Breast epithelium (tissue), 4 donors: ENCODE data around the gene XAGE1B. TPM values are rescaled to one million over a fixed set of nuclear protein-coding genes. Genes with fewer than 3 reads are reported as not detected.
"Not testable (repeated sequence)": the region's sequence is repeated elsewhere in the genome, so short reads cannot be mapped to it uniquely, and the experiment has no call there.

ENCODE experiments used
- DNase-seq, 2 donors: peaks; one replicate each; pipeline ENCODE4 v3.0.0-alpha.2; 2019; ENCODE audit warnings: low spot score in 2 of 2
- H3K27ac ChIP-seq, 2 donors: fragments of 200-600 bp; sonication (generic) in 1 of 2; one replicate each; pipeline ENCODE4 v1.5.1; 2016 to 2019; ENCODE audit warnings: mild to moderate bottlenecking in 1 of 2
- H3K27me3 ChIP-seq, 2 donors: fragments of 200-600 bp; sonication (generic) in 1 of 2; one replicate each; pipeline versions ENCODE4 v1.5.1 to v1.6.0; 2017 to 2019; ENCODE audit warnings: control low read depth in 1 of 2, mild to moderate bottlenecking in 1 of 2
- H3K36me3 ChIP-seq: fragments of 200-600 bp; one replicate; pipeline ENCODE4 v1.5.1; 2019
- H3K4me1 ChIP-seq, 2 donors: fragments of 200-600 bp; sonication (generic); one replicate each; pipeline ENCODE4 v1.5.1; 2016 to 2019; ENCODE audit warnings: control low read depth in 1 of 2
- H3K4me3 ChIP-seq, 3 donors: fragments of 200-600 bp; sonication (generic); 1 replicate in 2 of 3; 2 replicates in 1 of 3; pipeline ENCODE4 v1.5.1; 2016 to 2019; ENCODE audit warnings: mild to moderate bottlenecking in 3 of 3, moderate library complexity in 2 of 3
- H3K9me3 ChIP-seq, 2 donors: fragments of 200-600 bp; sonication (generic) in 1 of 2; one replicate each; pipeline ENCODE4 v1.5.1; 2016 to 2019; ENCODE audit warnings: control low read depth in 1 of 2
- POLR2A ChIP-seq: fragments of 450-650 bp; IDR thresholded peaks from one replicate; pipeline ENCODE4 v1.6.1; 2016; ENCODE audit warnings: antibody characterized with exemption, mild to moderate bottlenecking, moderate library complexity
- POLR2AphosphoS5 ChIP-seq, 3 donors: sonication (generic); formaldehyde crosslinking; IDR thresholded peaks; one replicate each; pipeline ENCODE4 v1.6.1; 2017; ENCODE audit warnings: antibody characterized with exemption in 3 of 3
- intact Hi-C: fragments of 100-400 bp; cut with DNase I; formaldehyde crosslinking; loops from one replicate; pipeline ENCODE4 v1.15.1; 2023; ENCODE audit warnings: low total_unique reads
- total RNA-seq, 3 donors: library from RNA; depleted of rRNA; stranded (reverse); fragments of >200 nt; gene quantifications; one replicate each; pipeline ENCODE4 v1.1.0, GENCODE V29; 2016
- TF ChIP-seq, protein P1 (sequence below), 3 donors: fragments of 450-650 bp; IDR thresholded peaks; one replicate each; pipeline ENCODE4 v1.5.1; 2016 to 2017; ENCODE audit warnings: antibody characterized with exemption in 3 of 3, mild to moderate bottlenecking in 3 of 3, moderate library complexity in 3 of 3

Gene XAGE1B
- total RNA-seq, 3 donors from 2014 or later: not detected

DNA sequence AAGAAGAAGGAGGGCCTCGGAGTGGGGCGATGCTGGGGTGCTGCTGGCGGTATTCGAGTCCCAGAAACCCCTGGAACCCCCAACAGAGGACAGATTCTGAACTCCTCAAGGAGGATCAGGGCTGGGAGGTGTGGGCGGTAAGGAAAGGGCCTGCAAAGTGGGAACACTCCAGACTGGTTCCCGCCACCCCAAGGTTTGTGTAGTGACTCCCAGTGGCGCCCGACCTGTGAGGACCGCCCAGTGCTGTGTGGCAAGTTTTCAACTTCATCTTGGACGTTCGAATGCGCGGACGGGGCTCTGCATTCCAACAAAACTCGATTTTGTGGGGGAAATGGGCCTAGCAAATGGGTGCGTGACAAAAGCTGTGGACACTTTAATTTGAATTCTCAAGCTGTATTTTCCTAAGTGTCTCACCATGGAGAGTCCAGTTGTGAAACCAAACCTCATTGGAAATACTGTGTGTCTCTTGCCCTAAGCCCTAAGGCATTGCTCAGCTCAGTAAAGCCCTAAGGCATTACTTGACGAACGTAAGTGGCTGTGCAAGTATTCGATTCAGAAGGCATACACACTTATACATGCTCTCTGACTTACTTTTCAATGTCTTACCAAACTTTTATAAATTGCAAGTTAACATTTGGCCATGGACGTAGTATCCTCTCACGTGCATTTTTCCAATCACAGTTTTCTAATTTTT, 27.4 kb upstream of the XAGE1B start:
- no peak for DNase-seq
- Histone ChIP-seq H3K27me3 (peaks cover 0 to 29% of the 10 kb centered on the region in 2 donors), H3K4me1 (no peaks in the 10 kb centered on the region), H3K27ac (no peak overlapping the region), H3K36me3 (no peaks in the 10 kb centered on the region), H3K4me3 (no peak overlapping the region), H3K9me3 (no peaks in the 10 kb centered on the region)
- intact Hi-C loops: no loop called here
- TF ChIP-seq POLR2AphosphoS5 (IDR thresholded peaks at IDR 0.05) (no peak), POLR2A (no peak)
- TF ChIP-seq, protein P1, sequence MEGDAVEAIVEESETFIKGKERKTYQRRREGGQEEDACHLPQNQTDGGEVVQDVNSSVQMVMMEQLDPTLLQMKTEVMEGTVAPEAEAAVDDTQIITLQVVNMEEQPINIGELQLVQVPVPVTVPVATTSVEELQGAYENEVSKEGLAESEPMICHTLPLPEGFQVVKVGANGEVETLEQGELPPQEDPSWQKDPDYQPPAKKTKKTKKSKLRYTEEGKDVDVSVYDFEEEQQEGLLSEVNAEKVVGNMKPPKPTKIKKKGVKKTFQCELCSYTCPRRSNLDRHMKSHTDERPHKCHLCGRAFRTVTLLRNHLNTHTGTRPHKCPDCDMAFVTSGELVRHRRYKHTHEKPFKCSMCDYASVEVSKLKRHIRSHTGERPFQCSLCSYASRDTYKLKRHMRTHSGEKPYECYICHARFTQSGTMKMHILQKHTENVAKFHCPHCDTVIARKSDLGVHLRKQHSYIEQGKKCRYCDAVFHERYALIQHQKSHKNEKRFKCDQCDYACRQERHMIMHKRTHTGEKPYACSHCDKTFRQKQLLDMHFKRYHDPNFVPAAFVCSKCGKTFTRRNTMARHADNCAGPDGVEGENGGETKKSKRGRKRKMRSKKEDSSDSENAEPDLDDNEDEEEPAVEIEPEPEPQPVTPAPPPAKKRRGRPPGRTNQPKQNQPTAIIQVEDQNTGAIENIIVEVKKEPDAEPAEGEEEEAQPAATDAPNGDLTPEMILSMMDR (IDR thresholded peaks at IDR 0.05): no peak

DNA sequence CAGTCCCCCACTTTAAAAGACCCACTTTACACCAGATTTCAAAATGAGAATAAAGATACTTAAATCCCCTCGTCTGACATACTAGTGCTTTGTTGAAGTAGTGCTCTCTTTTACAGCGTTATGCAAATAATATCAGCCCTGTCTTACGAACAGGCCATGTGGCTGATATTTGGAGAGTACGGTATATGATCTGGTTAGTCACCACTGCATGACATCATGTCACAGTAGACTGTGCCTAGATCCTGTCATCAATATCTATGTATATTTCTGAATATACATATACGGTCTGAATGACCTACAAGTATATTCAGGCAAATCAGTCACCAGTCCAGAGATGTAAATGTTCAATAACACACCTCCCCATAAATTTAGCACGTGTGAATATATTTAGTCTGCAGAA, 25.4 kb upstream of the XAGE1B start:
- no peaks in the 10 kb centered on the region for H3K9me3 ChIP-seq
- H3K36me3 ChIP-seq: no peaks in the 10 kb centered on the region
- H3K4me3 ChIP-seq: no peak overlapping the region
- no peak overlapping the region for H3K27ac ChIP-seq
- TF ChIP-seq POLR2AphosphoS5 (IDR thresholded peaks at IDR 0.05) (no peak), POLR2A (no peak)
- TF ChIP-seq, protein P1 (IDR thresholded peaks at IDR 0.05): no peak
- H3K4me1 ChIP-seq: no peaks in the 10 kb centered on the region
- H3K27me3 ChIP-seq: peaks cover 0 to 24% of the 10 kb centered on the region in 2 donors
- intact Hi-C loops: no loop called here
- no peak for DNase-seq

DNA sequence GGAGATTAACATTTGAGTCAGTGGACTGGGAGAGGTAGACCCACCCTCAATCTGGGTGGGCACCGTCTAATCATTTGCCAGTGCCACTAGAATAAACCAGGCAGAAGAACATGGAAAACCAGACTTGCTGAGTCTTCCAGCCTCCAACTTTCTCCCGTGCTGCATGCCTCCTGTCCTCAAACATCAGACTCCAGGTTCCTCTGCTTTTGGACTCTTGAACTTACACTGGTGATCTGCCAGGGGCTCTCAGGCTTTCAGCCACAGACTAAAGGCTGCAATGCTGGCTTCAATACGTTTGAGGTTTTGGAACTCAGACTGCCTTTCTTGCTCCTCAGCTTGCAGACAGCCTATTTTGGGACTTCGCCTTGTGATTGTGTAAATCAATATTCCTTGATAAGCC, 24.2 kb upstream of the XAGE1B start:
- peaks cover 0 to 24% of the 10 kb centered on the region in 2 donors for H3K27me3 ChIP-seq
- intact Hi-C loops, H3K4me1 ChIP-seq, DNase-seq, H3K4me3 ChIP-seq, H3K36me3 ChIP-seq, H3K27ac ChIP-seq, H3K9me3 ChIP-seq: not testable (repeated sequence)

DNA sequence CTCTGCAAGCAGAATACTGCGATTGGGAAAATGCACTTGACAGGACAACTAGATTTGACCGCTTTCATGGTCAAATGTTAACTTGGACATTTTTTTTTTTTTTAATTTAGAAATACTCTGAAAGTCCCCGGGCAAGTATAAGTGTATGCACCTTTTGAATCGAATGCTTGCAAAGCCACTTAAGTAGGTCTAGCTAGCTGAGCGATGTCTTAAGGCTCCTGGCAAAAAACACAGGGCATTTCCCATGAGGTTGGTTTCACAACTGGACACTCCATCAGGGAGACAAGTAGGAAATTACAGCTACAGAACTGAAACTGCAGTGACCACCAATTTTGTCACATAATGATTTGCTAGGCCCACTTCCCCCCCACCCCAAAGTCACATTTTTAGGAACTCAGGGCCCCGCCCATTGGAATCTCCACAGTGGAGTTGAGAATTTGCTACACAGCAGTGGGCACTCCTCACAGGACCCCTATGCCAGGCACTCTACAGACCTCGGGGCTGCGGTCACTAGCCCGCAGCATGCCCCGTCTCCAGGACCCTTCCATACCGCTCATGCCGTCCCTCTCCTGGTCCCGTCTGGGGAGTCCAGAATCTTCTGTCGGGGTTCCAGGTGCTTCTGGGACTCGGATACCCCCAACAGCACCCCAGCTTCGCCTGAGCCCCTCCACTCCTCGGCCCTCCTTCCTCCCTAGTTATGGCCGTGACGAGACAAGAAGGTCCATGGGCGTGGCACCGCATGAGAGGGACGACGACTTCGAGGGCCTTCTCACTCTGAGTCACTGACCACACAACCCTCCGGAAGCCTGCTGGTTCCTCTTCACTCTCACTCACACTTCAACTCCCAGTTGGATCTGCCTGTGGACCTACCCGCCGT, 515 bp downstream of the XAGE1B start:
- H3K4me3 ChIP-seq, intact Hi-C loops, H3K27me3 ChIP-seq, DNase-seq, H3K9me3 ChIP-seq, H3K4me1 ChIP-seq, H3K27ac ChIP-seq, H3K36me3 ChIP-seq: not testable (repeated sequence)

DNA sequence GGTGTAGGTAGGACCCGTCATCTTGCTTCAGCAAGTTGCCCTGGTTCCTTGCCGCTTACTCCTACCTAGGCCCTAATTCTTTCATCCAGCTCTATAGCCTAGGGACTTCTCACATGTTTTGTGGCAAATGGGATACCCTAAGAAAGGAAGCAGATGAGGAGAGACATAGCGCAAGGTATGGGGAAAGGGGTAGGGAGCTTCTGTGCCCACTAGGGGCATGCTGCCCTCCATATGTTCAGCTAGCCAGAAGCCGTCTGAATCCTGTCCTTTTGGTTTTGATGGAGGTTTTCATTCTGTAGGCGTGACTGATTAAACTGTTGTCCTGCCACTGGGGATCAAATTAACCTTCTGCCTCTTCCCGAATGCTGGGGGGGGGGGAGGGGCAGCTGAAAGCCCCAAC, 5.7 kb downstream of the XAGE1B start:
- H3K36me3 ChIP-seq, intact Hi-C loops, DNase-seq, H3K4me1 ChIP-seq, H3K9me3 ChIP-seq, H3K4me3 ChIP-seq, H3K27ac ChIP-seq: not testable (repeated sequence)
- H3K27me3 ChIP-seq: peaks cover 0 to 18% of the 10 kb centered on the region in 2 donors

DNA sequence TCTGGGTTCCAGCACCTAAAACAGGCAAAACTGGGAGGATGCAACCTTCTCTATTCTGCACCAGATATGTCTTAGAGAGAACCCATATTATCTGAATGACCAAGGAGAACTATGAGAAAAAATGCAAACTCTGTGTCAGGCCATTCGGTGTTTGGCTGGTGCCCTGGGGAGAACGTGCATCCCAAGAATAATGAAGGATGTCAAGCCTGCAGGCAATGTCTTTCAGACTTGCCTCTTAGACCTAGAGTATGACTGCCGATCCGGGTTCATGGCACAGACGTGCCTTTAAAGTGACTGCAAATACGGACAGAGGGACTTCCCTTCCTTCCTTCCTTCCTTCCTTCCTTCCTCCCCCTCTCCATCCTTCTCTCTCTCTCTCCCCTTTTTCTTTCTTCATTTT, 6.9 kb downstream of the XAGE1B start:
- Histone ChIP-seq H3K36me3 (no peaks in the 10 kb centered on the region), H3K4me3 (no peak overlapping the region), H3K9me3 (no peaks in the 10 kb centered on the region), H3K27ac (no peak overlapping the region), H3K4me1 (no peaks in the 10 kb centered on the region), H3K27me3 (peaks cover 0 to 30% of the 10 kb centered on the region in 2 donors)
- no peak for DNase-seq
- TF ChIP-seq POLR2AphosphoS5 (IDR thresholded peaks at IDR 0.05) (no peak), POLR2A (no peak)
- TF ChIP-seq, protein P1 (IDR thresholded peaks at IDR 0.05): no peak
- intact Hi-C loops: no loop called here
